GM18517 (cell line): ENCODE results near the gene CHKB.
"Not testable (repeated sequence)": the region's sequence is repeated elsewhere in the genome, so short reads cannot be mapped to it uniquely, and the experiment has no call there.

Experiments
- ATAC-seq: cut with Tn5 transposase; IDR thresholded peaks from one replicate; pipeline ENCODE4 v1.9.1; 2021; ENCODE audit warnings: mild to moderate bottlenecking, moderate library complexity; ENCODE audit not compliant: unreplicated experiment

CHKB gene

DNA sequence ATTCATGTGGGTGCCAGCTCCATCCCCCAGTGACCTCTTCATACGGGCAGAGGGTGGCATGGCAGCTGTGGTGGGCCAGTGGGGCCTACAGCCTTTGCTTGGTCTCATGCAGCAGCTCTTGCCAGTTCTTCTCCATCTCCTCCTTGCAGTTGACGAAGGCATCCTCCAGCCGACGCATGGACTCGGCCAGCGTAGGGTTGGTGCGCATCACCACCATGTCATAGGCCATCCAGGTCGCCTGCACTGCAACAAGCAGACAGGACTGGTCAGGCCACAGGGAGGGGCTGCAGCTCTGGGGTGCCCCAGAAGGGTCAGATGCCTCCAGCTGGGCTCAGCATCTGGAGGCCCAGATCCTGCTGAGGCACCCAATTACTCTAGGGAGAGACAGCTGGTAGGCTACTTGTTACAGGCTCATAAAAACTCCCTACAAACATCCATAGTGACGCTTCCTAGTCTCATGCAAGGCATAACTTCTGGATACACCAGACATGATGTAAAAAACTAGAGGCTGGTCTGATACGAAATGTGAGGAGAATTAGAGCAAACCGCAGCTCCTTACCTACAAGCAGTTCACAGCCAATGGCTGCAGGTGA is 31.4 kb downstream of the CHKB start:
- ATAC-seq: no peak

DNA sequence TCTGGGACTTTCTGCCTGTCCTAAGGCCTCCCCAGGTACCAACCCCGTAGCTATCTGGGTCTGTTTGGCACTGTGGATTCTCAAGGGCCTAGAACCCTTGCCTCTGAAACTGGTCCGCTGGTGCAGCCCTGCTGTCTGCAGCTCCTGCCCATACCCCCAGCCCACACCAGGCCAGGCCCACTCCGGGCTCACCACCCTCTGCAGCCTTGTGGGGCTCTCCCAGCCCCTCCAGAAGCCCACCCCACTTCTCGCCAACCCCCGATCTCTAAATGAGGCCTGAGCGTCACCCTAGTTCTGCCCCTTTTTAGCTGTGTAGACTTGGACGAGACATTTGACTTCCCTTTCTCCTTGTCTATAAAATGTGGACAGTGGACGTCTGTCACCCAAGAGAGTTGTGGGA is 32.3 kb downstream of the CHKB start:
- no peak for ATAC-seq

DNA sequence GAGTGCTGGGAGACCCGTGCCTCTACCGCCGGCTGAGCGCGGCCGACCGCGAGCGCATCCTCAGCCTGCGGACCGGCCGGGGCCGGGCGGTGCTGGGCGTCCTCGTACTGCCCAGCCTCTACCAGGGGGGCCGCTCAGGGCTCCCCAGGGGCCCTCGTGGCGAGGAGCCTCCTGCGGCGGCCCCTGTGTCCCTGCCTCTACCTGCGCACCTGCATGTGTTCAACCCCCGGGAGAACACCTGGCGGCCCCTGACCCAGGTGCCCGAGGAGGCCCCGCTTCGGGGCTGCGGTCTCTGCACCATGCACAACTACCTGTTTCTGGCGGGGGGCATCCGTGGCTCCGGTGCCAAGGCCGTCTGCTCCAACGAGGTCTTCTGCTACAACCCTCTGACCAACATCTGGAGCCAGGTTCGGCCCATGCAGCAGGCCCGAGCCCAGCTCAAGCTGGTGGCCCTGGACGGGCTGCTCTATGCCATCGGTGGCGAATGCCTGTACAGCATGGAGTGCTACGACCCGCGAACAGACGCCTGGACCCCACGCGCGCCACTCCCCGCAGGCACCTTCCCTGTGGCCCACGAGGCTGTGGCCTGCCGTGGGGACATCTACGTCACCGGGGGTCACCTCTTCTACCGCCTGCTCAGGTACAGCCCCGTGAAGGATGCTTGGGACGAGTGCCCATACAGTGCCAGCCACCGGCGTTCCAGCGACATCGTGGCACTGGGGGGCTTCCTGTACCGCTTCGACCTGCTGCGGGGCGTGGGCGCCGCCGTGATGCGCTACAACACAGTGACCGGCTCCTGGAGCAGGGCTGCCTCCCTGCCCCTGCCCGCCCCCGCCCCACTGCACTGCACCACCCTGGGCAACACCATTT is 33.5 kb downstream of the CHKB start:
- ATAC-seq: no peak

DNA sequence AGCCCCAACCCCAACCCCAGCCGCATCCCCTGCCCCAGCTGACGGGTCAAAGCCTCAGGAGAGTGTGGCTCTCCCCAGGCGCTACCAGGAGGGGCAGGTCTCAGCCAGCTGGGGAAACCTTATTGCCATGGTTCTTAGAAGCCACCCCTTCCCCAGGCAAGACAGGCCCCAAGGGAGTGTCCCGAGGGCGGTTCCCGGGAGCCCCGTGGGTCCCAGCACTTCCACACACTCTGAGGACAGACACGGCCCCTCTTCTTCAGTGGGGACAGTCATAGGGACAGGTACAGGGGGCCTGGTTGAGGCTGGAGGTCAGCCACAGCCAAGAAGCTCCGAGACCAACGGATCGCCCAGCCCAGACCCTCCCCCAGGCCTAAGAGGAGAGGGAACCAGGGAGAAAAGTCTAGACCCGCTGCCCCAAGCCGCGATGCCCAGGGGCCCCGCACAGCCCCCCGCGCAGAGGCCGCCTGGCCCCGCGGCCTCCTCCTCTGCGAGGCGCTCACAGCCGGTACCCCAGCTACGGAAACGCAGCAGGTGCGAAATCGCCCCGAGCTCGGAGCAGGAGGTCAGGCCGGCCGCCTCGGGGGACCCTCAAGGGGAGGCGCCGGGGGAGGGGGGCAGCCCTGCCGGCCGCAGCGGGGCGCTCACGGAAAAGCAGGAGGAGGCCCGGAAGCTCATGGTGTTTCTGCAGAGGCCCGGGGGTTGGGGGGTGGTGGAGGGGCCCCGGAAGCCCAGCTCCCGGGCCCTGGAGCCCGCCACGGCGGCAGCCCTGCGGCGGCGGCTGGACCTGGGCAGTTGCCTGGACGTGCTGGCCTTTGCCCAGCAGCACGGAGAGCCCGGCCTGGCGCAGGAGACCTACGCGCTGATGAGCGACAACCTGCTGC is 34.4 kb downstream of the CHKB start:
- no peak for ATAC-seq

DNA sequence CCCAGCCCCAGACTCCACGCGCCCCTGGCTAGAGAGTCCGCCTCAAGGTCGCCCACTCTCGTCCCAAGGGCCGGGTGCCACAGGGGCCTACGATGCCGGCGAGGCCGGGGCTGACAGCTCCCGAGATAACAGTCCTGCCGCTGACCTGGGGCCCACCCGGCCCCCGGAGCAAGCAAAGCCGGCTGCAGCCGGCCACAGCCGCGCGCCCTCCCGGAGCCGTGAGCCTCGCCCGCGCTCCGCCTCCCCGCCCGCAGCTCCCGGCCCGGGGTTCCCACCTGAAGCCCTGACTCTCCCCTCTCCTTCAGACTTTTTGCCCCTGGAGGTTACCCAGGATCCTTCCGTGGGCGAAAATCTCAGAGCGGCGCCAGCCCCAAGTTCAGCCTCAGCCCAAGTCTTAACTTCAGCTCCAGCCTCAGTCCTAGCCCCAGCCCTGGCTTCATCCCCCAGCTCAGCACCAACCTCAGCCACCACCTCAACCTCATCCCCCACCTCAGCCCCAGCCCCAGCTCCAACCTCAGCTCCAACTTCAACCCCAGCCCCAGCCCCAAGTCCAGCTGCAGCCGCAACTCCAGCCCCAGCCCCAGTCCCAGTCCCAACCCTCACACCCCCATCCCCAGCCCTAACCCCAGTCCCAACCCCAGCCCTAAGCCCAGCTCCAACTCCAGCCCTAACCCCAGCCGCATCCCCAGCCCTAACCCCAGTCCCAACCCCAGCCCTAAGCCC is 35.2 kb downstream of the CHKB start:
- no peak for ATAC-seq

DNA sequence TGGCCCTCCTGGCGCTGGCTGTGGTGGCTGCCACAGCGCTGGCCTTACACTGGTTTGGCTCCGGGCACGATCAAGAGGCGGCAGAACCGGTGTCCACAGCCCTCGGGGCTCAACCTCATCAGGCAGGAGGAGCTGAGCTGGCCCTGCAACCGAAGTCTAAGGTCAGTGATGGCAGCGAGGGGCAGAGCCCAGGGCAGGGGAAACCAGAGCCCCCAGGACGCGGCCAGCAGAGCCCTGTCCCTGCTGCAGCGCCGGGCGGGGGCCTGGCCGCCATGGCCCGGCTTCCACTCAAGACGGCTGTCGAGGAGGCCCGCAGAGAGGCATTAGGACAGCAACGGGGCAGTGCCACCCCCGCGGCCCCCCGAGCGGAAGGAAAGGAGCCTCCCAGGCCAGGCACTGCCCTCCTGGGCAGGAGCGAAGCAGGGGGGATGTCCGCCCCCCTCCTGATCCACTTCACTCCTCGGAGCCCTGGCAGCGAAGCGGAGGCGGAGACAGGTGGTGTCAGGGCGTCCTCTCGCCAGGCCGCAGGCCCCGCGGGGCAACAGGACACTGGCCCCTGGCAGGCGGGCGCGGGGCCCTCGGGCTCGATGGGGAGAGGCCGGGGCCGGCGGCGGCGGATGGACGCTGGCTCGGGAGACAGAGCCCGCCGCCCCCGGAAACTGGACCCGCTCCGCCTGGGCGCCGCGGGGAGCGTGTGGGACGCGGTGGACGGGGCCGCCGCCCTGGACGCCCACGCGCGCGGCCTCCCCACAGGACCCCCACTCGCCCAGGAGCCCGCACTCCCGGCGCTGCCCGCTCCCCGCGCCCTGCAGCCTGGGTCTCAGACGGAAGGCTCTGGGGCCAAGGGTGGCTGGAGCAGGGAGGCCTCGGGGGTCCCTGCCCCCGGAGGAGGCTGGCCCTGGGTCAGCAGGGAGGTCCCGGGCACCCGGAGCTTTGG is 36.1 kb downstream of the CHKB start:
- no peak for ATAC-seq

DNA sequence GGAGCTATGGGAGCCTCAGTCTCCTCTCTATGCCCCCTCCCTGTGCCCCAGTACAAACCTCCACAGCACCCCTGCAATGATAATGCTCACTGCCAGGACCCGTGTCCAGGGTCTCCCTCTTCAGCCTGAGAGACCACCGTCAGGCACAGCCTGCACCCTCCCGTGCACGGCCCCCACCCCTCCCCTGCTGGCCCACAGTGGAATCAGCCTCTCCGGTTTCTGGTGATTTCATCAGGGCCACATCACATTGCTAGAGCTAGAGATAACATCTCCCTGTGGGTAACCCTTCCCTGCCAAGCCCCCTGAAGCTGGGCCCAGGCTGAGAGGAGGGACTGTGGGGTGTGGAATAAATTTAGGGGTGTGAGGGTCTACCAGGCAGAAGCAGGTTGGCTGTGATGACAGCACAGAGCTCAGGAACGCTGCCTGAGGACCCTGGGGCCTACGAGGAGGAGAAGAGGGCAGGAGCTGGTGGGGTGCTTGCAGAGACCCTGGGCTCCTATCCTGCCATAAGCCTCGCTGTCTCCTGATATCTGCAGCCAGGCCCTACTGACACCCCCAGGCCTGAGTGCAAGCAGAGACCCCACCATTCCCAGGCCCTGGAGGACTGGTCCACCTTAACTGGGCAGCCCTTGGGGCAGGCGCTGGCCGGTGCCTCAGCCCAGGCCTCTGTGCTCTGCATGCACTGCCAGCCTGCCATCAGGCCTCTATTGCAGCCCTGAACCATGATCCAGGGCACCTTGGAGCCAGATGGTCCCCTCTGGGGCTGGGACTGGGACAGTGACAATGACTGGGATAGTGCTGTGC is 36.9 kb downstream of the CHKB start, which contains the start of gene KLHDC7B:
Gene KLHDC7B, plus strand, starts transcription at position 378 of the 804 bp plus-strand sequence. Its CDS starts 345 bp downstream, at position 723.
- ATAC-seq: no peak

DNA sequence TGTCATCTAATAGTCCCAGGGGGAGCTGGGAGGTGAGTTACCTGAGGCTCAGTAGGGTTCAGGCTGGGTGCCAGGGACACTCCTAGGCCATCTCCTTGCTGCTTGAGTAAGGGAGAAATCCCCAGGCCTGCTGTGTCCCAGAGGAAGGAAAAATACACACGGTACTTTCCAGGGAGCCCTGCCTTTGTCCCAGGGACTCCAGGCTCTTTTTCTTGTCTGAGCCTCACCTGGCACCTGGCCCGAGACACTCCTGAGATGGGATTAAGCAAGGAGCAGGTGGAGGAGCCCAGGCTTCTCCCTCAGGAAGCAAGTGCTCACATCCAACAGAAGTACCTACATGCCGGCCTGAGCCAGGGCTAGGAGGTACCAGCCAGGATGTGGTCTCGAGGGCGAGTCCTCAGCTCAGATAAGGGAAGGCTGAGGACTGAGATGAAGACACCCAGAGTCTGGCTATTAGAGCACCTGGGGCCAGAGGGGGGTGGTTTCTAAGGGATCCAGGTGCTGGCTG is 37.8 kb downstream of the CHKB start:
- ATAC-seq: no peak

DNA sequence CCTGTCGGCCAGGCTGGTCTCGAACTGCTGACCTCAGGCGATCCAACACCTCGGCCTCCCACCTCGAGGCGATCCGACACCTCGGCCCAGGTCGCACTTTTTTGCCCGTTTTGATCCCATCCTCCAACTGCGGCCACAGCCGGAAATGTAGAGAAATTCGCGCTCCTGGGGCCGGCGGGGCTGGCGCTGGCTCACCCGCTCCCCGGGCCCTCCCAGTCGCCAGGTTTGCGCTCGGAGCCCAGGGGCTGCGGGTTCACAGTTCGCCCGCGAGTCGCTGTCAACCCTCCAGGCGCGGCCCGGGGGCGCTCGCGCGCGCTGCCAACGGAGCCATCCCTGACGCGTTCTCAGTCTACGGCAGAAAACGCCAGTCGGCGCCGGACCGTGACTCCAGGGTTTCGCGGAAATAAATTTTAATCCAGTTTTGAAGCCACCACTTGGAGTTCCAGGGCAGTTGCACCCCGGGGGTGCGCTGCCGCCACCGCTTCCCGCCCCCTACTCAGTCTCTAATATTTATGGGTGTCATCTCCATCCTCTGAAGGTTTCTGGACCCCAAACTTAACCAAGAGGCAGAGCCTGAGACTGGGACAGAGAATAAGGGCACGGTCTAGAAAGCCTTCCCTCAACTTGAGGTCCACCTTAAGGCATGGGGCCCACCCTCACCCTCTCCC is 38.4 kb downstream of the CHKB start:
- ATAC-seq: no peak

DNA sequence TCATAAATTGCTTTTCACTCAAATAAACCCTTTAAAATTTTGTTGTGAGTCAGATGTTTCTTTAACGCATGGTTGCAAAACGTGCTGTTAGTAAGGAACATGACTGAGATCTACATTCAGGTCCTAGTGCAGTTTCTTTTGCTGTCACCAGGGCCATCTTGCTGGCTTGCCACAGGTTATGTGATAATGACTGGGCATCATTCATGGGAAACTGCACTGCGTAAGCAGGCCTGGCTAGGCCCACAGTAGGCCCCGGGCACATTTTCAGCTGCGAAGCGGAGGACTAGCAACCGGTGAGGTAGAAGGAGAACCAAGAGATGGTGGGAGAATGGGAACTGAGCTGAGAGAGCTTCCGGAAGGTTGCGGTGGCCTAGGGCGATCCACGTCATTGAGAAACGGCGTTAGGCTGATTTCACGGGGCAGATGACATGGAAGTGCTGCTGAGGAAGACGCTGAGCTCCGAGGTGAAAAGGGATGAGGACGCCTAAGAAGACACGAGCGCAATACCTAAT is 40.2 kb downstream of the CHKB start:
- ATAC-seq: no peak

DNA sequence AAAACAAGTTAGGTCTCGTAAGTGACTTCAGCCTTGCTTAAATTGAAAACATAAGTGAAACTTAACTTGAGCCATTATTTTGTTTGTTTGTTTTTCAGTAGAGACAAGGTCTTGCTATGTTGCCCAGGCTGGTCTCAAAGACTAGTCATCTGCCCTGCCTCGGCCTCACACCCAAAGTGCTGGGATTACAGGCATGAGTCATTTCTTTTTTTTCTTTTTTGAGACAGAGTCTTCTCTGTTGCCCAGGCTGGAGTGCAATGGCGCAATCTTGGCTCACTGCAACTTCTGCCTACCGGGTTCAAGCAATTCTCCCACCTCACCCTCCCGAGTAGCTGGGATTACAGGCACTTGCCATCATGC is 41.0 kb downstream of the CHKB start:
- not testable (repeated sequence) for ATAC-seq

DNA sequence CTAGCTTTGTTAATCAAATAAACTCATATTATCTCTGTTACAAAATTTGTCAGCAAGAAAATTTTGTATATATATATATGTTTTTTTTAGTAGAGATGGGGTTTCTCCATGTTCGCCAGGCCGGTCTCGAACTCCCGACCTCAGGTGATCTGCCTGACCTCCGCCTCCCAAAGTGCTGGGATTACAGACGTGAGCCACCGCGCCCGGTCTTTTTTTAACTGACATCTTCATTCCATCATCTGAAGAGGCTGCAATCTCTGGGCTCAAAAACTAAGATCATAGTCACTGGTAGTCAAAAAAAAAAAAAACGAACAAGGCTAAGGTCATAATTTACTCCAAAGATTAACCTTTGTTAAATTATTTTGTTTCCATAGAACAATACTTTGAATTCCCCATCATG is 42.3 kb downstream of the CHKB start:
- no peak for ATAC-seq

DNA sequence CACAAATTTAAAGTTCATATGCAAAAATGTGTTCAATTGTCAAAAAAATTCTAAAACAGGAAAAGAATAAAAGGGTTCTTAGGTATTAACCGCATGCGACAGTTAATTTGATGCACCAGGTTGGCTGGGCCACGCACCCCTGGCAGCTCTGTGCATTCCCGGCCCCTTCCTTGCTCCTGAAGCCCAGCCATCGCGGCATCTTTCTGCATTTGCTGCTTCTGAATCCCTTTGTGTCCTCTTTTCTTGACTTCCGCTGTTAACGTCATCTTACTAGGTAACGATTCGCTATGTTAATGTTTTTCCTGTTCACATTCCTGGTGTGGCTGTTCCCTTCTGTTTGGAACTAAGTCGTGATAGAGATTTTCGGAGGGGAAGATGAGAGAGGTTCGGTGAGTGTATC is 44.9 kb downstream of the CHKB start:
- ATAC-seq: no peak

DNA sequence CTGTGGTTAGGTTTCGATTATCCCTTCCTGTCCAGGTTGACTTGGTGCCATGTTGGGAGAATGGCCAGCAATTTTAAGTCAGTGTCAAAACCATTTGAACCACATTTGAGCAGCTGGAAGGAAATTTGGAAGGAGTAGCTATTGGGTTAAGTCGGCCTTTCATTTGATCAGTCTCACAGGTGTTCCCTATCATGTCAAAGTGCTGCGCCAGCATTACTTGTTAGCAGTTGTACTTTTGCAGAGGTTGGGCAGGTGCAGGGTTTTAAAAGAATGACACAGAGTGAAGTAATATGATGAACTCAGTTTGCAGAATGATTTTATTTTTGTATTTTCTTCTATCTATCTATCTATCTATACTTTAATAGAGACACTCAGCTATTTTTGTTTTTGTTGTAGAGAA is 46.4 kb downstream of the CHKB start:
- ATAC-seq: no peak

DNA sequence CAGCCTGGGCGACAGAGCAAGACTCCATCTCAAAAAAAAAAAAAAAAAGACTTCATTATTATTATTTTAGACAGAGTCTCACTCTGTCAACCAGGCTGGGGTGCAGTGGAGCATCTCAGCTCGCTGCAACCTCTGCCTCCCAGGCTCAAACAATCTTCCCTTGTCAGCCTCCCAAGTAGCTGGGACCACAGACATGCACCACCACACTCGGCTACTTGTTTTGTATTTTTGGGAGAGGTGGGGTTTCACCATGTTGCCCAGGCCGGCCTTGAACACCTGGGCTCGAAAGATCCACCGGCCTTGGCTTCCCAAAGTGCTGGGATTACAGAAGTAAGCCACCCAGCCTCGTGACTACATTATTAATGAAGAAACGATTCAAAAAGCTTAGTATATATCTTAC is 47.5 kb downstream of the CHKB start:
- no peak for ATAC-seq

DNA sequence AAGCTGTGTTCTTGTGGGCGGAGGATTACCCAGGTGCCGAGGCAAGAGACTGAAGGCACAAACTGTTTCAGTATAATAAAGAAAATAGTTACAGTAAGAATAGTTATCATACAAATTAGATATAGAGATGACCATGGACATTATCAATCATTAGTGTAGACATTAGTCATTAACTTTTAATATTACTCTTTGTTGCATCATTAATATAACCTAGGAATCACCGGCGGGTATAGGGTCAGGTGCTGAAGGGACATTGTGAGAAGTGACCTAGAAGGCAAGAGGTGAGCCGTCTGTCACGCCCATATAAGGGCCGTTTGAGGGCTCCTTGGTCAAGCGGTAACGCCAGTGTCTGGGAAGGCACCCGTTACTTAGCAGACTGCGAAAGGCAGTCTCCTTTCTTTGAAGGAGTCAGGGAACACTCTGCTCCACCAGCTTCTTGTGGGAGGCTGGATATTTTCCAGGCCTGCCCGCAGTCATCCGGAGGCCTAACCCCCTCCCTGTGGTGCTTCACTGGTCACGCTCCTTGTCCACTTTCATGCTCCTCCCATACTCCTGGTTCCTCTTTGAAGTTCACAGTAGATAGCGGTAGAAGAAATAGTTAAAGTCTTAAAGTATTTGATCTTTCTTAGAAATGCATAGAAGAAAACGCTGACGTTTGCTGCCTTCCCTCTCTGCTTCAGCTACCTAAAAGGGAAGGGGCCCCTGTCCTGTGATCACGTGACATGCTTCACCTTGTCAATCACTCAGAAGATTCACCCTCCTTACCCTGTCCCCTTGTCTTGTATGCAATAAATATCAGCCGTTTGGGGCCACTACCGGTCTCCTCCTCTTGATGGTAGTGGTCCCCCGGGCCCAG is 48.6 kb downstream of the CHKB start:
- ATAC-seq: not testable (repeated sequence)
